Measurements from ENCODE around the gene EEA1. TPM values are rescaled to one million over a fixed set of nuclear protein-coding genes. Genes with fewer than 3 reads are reported as not detected.

The EEA1 gene
- total and polyA plus RNA-seq, 2 of the 8 experiments (the other 6 are each of a cell fraction or from before 2014, with no cell fraction given): 1.0 to 18.8 TPM

DNA sequence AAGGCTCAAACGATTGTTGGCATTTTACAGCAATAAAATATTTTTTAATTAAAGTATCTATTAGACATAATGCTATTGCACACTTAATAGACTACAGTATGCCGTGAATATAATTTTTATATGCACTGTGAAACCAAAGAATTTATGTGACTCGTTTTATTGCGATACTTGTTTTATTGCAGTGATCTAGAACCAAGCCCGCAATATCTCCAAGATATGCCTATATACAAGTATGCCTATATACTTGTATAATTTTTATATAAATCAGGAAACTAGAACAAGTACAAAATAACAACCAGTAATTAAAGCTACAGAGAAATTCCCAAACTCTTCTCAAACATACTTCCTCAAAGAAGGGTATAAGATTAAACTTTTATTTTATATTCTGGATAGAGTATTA lies 31.3 kb downstream of the EEA1 start:
- Histone ChIP-seq H3K4ac (replicated peaks; ENCODE audit: insufficient read length, low read depth, low read length) (no peak overlapping the region), H3K23me2 (ENCODE audit: low read depth, low read length) (no peaks in the 10 kb centered on the region; the same call in 1 of the 2 replicates), H2BK12ac (ENCODE audit: low read depth, low read length) (no peak overlapping the region), H3K18ac (ENCODE audit: extremely low read depth, low read length) (no peak overlapping the region), H3K27me3 (replicated peaks in 1 of 4; ENCODE audit: control insufficient read depth in 3 of 4, extremely low read depth in 1 of 4, insufficient read depth in 3 of 4, low read length in 3 of 4) (no peaks in the 10 kb centered on the region), H2BK120ac (replicated peaks; ENCODE audit: low read depth, low read length) (no peak overlapping the region), H2BK5ac (ENCODE audit: low read depth, low read length) (no peak overlapping the region), H3K9ac (replicated peaks in 1 of 4; ENCODE audit: extremely low read depth in 1 of 4, low read depth in 3 of 4, low read length in 3 of 4) (no peak overlapping the region), H4K8ac (ENCODE audit: extremely low read depth, insufficient read depth, low read length) (no peak overlapping the region), H2BK20ac (ENCODE audit: low read length) (no peak overlapping the region), H3K9me3 (ENCODE audit: insufficient read depth in 2 of 2, low read depth in 1 of 2, low read length in 1 of 2) (no peaks in the 10 kb centered on the region), H3K56ac (replicated peaks; ENCODE audit: insufficient read length, low read depth, low read length) (no peak overlapping the region), H2AK5ac (ENCODE audit: low read depth, low read length) (no peak overlapping the region), H2BK15ac (ENCODE audit: low read length) (no peak overlapping the region), H3K14ac (ENCODE audit: insufficient read length) (no peak overlapping the region), H3K4me3 (ENCODE audit: extremely low read depth in 1 of 4, insufficient read depth in 2 of 4, low read depth in 3 of 4, low read length in 4 of 4) (no peak overlapping the region), H3K27ac (ENCODE audit: low read depth, low read length) (no peak overlapping the region), H3K79me2 (ENCODE audit: control insufficient read depth in 1 of 2, insufficient read depth in 2 of 2, low read length in 2 of 2) (peaks cover 0 to 16% of the 10 kb centered on the region in 2 experiments; a peak in 1 of 4 replicates), H4K5ac (ENCODE audit: insufficient read length, low read depth, low read length) (no peak overlapping the region), H3K36me3 (ENCODE audit: control insufficient read depth in 2 of 4, insufficient read depth in 4 of 4, low read length in 3 of 4) (no peaks in the 10 kb centered on the region), H4K91ac (replicated peaks; ENCODE audit: insufficient read length, low read length) (no peak overlapping the region), H3K4me2 (ENCODE audit: insufficient read depth in 1 of 2, low read depth in 2 of 2, low read length in 2 of 2) (no peak overlapping the region), H4K20me1 (replicated peaks in 1 of 2; ENCODE audit: control insufficient read depth in 1 of 2, insufficient read depth in 2 of 2, low read length in 2 of 2) (no peaks in the 10 kb centered on the region), H2AFZ (ENCODE audit: low read length) (no peak overlapping the region), H3K79me1 (ENCODE audit: low read depth, low read length) (no peaks in the 10 kb centered on the region; the same call in 1 of the 2 replicates), H3K23ac (ENCODE audit: insufficient read length) (no peak overlapping the region), H3K4me1 (replicated peaks in 1 of 4; ENCODE audit: control insufficient read depth in 3 of 4, insufficient read depth in 4 of 4, low read length in 3 of 4) (peaks cover 0 to 3% (median 0%) of the 10 kb centered on the region in 4 experiments; a peak in 1 of 7 replicates)
- ChIA-PET POLR2A (ENCODE audit: partially characterized antibody) (no interaction called here), CTCF (ENCODE audit: partially characterized antibody) (no interaction called here)
- WGBS, 2 experiments (ENCODE audit: extremely low coverage in 1 of 2, insufficient coverage in 1 of 2, insufficient read length in 1 of 2, insufficient replicate concordance in 2 of 2, low coverage in 1 of 2, low lambda C conversion rate in 2 of 2, missing lambda C conversion rate in 1 of 2): 93% methylated on average over 5 of the region's 5 CpGs; no CpG with 5 or more reads in 1 of the 2 experiments
- FAIRE-seq: no peak
- DNase-seq (ENCODE audit: low read depth in 1 of 2, low spot score in 2 of 2): no peak
- TF ChIP-seq BACH1 (IDR thresholded peaks at IDR 0.05; ENCODE audit: low read length) (no peak), SP4 (IDR thresholded peaks at IDR 0.05; ENCODE audit: low read length) (no peak)

Data from H1 (cell line).